Keratinocyte (primary cell): ENCODE results near the gene HABP4. TPM values are rescaled to one million over a fixed set of nuclear protein-coding genes. Genes with fewer than 3 reads are reported as not detected.

Source experiments
- DNase-seq: peaks from one replicate; pipeline ENCODE4 v3.0.0-alpha.2; 2011; ENCODE audit warnings: low read depth, missing footprints, low spot score
- FAIRE-seq: peaks from 2 replicates; lab custom pipeline; 2011; peaks lifted over from hg19 to GRCh38; lab: Jason Lieb, UNC
- H2AFZ ChIP-seq: 2 replicates; pipeline ENCODE4 v1.6.0; 2012; ENCODE audit warnings: low read length, control low read depth, inconsistent platforms; ENCODE audit not compliant: control insufficient read depth
- H3K27ac ChIP-seq: 2 replicates; pipeline ENCODE4 v1.5.1; 2011; ENCODE audit warnings: low read length; ENCODE audit not compliant: control insufficient read depth, insufficient read depth
- H3K27me3 ChIP-seq: 3 replicates; pipeline ENCODE4 v1.6.0; 2011; ENCODE audit warnings: low read length; ENCODE audit not compliant: control insufficient read depth, insufficient read depth; ENCODE audit errors: extremely low read depth
- H3K36me3 ChIP-seq, 2 experiments: 2 replicates in 1 of 2; 3 replicates in 1 of 2; pipeline ENCODE4 v1.5.1; 2011; ENCODE audit warnings: low read length in 2 of 2, mild to moderate bottlenecking in 1 of 2; ENCODE audit not compliant: control insufficient read depth in 2 of 2, insufficient read depth in 2 of 2; ENCODE audit errors: extremely low read depth in 1 of 2
- H3K4me1 ChIP-seq: 3 replicates; pipeline ENCODE4 v1.5.1; 2011; ENCODE audit warnings: low read length; ENCODE audit not compliant: control insufficient read depth, insufficient read depth; ENCODE audit errors: extremely low read depth
- H3K4me2 ChIP-seq: 3 replicates; pipeline ENCODE4 v1.6.0; 2011; ENCODE audit warnings: low read depth, low read length; ENCODE audit not compliant: control insufficient read depth, insufficient read depth; ENCODE audit errors: extremely low read depth
- H3K4me3 ChIP-seq, 3 experiments: fragments of 200-600 bp in 1 of 3; sonication (generic) in 1 of 3; 2 replicates in 2 of 3; 3 replicates in 1 of 3; pipeline ENCODE4 v1.5.1; 2011 to 2016; ENCODE audit warnings: low read length in 3 of 3, mild to moderate bottlenecking in 3 of 3, control low read depth in 2 of 3, inconsistent platforms in 1 of 3, low read depth in 1 of 3, mixed read lengths in 1 of 3, mixed run types in 1 of 3, moderate library complexity in 1 of 3; ENCODE audit not compliant: control insufficient read depth in 2 of 3, insufficient read depth in 2 of 3; ENCODE audit errors: extremely low read depth in 1 of 3
- H3K79me2 ChIP-seq: 2 replicates; pipeline ENCODE4 v1.6.0; 2012; ENCODE audit warnings: low read length; ENCODE audit not compliant: control insufficient read depth, insufficient read depth
- H3K9ac ChIP-seq: 3 replicates; pipeline ENCODE4 v1.6.0; 2011; ENCODE audit warnings: low read length; ENCODE audit not compliant: control insufficient read depth, insufficient read depth; ENCODE audit errors: extremely low read depth
- H3K9me1 ChIP-seq: 3 replicates; pipeline ENCODE4 v1.6.0; 2011; ENCODE audit warnings: low read length; ENCODE audit not compliant: control insufficient read depth, insufficient read depth; ENCODE audit errors: extremely low read depth
- H3K9me3 ChIP-seq: 2 replicates; pipeline ENCODE4 v1.5.1; 2012; ENCODE audit warnings: low read depth, low read length; ENCODE audit not compliant: control insufficient read depth
- H4K20me1 ChIP-seq: 3 replicates; pipeline ENCODE4 v1.6.0; 2011; ENCODE audit warnings: low read length; ENCODE audit not compliant: control insufficient read depth, insufficient read depth; ENCODE audit errors: extremely low read depth
- EZH2 ChIP-seq: IDR thresholded peaks from one replicate; pipeline ENCODE4 v1.6.1; 2012; ENCODE audit warnings: inconsistent platforms, mild to moderate bottlenecking, low read length, moderate library complexity
- dilution Hi-C: fragments of 300-500 bp; cut with MboI; formaldehyde crosslinking; loops from one replicate; pipeline ENCODE4 v1.7.0; 2020; ENCODE audit warnings: low sequenced_read_pairs; ENCODE audit not compliant: extremely low pct_ligation_motif_present
- polyA plus RNA-seq, 5 experiments: library from polyadenylated mRNA; depleted of rRNA in 3 of 5; stranded (reverse) in 3 of 5; stranded (forward) in 1 of 5; unstranded in 1 of 5; fragments of >200 nt; gene quantifications; 1 replicate in 1 of 5; 2 replicates in 3 of 5; 3 replicates in 1 of 5; pipeline versions ENCODE4 v1.2.1 to v1.2.3, GENCODE V29; 2011 to 2012; ENCODE audit warnings: missing spikeins in 2 of 5, low read depth in 1 of 5, low replicate concordance in 1 of 5
- TF ChIP-seq, protein P1 (sequence below), 3 experiments: IDR thresholded peaks in 1 of 3; conservative IDR thresholded peaks in 1 of 3; optimal IDR thresholded peaks in 1 of 3; 2 replicates in 2 of 3; 3 replicates in 1 of 3; pipeline versions ENCODE3 to v1.5.1; 2011; ENCODE audit warnings: low read length in 3 of 3, mild to moderate bottlenecking in 3 of 3, moderate library complexity in 2 of 3, control low read depth in 1 of 3, inconsistent platforms in 1 of 3; ENCODE audit not compliant: insufficient read depth in 2 of 3; ENCODE audit errors: extremely low read depth in 1 of 3

The HABP4 gene
- polyA plus RNA-seq, 1 donor (not counting 4 experiments of a cell fraction or from before 2014, with no cell fraction given) = 6.8 TPM

DNA sequence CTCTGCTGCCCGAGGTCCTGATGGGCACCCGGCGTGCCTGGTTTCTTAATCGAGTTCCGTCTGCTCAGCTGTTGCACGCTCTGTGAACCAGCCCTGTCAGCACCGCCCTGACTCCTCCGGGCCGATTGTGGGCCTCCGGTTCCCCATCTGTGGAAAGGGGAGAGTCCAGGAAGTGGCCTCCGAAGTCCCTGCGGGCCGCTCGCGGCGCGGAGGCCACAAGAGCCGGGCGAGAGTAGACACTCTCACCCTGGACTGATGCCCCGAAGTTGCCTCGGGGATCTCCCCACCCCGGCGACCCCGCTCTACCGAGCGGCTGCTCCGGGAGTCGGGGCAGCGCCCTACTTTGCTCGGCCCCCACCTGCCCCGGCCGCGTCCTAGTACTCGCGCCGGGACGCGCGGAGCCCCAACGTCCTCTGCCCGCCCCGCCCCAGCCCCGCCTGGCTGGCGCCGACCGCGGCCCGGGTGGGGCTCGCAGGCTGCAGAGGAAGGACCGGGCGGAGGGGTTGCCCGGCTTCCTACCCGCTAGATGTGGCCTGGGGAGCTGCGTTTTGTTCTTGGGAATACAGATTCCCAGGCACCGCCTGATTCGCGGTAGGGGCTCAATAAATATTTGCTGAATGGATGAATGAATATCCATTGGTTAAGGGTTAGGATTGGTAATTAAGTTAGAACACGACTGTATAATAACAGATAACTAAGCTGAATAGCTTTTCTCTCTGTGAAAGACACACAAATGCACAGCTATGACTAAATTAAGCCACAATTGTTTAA, 30.9 kb upstream of the HABP4 start:
- Histone ChIP-seq H3K9me3 (no peaks in the 10 kb centered on the region), H3K4me1 (peaks cover 37% of the 10 kb centered on the region), H3K36me3 (no peaks in the 10 kb centered on the region), H3K9me1 (no peaks in the 10 kb centered on the region), H3K27me3 (no peaks in the 10 kb centered on the region), H3K9ac (peak overlapping the region; percentile 85), H3K4me2 (peak overlapping the region; percentile 90), H2AFZ (peak overlapping the region; percentile 71), H3K4me3 (peak overlapping the region; percentile 78 to 90 (median 79)), H3K27ac (peak overlapping the region; percentile 86), H3K79me2 (peaks cover 27% of the 10 kb centered on the region), H4K20me1 (no peaks in the 10 kb centered on the region)
- no peak for FAIRE-seq
- dilution Hi-C loops = no loop called here
- DNase-seq = no peak
- TF ChIP-seq, protein P1, sequence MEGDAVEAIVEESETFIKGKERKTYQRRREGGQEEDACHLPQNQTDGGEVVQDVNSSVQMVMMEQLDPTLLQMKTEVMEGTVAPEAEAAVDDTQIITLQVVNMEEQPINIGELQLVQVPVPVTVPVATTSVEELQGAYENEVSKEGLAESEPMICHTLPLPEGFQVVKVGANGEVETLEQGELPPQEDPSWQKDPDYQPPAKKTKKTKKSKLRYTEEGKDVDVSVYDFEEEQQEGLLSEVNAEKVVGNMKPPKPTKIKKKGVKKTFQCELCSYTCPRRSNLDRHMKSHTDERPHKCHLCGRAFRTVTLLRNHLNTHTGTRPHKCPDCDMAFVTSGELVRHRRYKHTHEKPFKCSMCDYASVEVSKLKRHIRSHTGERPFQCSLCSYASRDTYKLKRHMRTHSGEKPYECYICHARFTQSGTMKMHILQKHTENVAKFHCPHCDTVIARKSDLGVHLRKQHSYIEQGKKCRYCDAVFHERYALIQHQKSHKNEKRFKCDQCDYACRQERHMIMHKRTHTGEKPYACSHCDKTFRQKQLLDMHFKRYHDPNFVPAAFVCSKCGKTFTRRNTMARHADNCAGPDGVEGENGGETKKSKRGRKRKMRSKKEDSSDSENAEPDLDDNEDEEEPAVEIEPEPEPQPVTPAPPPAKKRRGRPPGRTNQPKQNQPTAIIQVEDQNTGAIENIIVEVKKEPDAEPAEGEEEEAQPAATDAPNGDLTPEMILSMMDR (optimal IDR thresholded peaks at IDR 0.05 in 1 of 3, IDR thresholded peaks at IDR 0.05 in 1 of 3, conservative IDR thresholded peaks at IDR 0.05 in 1 of 3; ENCODE audit: extremely low read depth in 1 of 3, insufficient read depth in 2 of 3, low read length in 3 of 3) = no peak
- TF ChIP-seq EZH2 = no peak

GRCh38 chr9:96419691-96419969, 30.3 kb upstream of the HABP4 start:
- FAIRE-seq = no peak
- dilution Hi-C loops = no loop called here
- Histone ChIP-seq H4K20me1 (no peaks in the 10 kb centered on the region), H3K4me1 (peaks cover 39% of the 10 kb centered on the region), H3K9ac (peak overlapping the region; percentile 85), H3K4me2 (peak overlapping the region; percentile 90), H3K4me3 (peak overlapping the region; percentile 78 to 90 (median 79)), H2AFZ (peak overlapping the region; percentile 10), H3K9me1 (no peaks in the 10 kb centered on the region), H3K36me3 (no peaks in the 10 kb centered on the region), H3K27ac (peak overlapping the region; percentile 86), H3K27me3 (no peaks in the 10 kb centered on the region), H3K9me3 (no peaks in the 10 kb centered on the region), H3K79me2 (peaks cover 21% of the 10 kb centered on the region)
- DNase-seq = no peak
- TF ChIP-seq, protein P1 (optimal IDR thresholded peaks at IDR 0.05 in 1 of 3, IDR thresholded peaks at IDR 0.05 in 1 of 3, conservative IDR thresholded peaks at IDR 0.05 in 1 of 3; ENCODE audit: extremely low read depth in 1 of 3, insufficient read depth in 2 of 3, low read length in 3 of 3) = no peak
- TF ChIP-seq EZH2 = no peak
